OCI-LY1 (cell line): ENCODE measurements around the gene SUGCT.

Experiments used
- H2AFZ ChIP-seq: fragments of 200-600 bp; sonication (generic), shearing (Covaris generic); 2 replicates; pipeline ENCODE4 v1.6.0; 2014; ENCODE audit warnings: antibody characterized with exemption, mild to moderate bottlenecking, low read length
- H3F3A ChIP-seq: fragments of 200-600 bp; sonication (generic), shearing (Covaris generic); 2 replicates; pipeline ENCODE4 v1.6.0; 2014; ENCODE audit warnings: mild to moderate bottlenecking, antibody characterized with exemption, low read length, moderate library complexity; ENCODE audit not compliant: insufficient read depth
- H3K27ac ChIP-seq: fragments of 200-600 bp; sonication (generic); 2 replicates; pipeline ENCODE4 v1.5.1; 2014; ENCODE audit warnings: low read length, mixed run types, mild to moderate bottlenecking, low read depth; ENCODE audit not compliant: poor library complexity, severe bottlenecking
- H3K27me3 ChIP-seq: fragments of 200-600 bp; sonication (generic); 2 replicates; pipeline ENCODE4 v1.6.0; 2014; ENCODE audit warnings: antibody characterized with exemption, mild to moderate bottlenecking, low read length, moderate library complexity; ENCODE audit not compliant: insufficient read depth
- H3K36me3 ChIP-seq: fragments of 200-600 bp; sonication (generic); 2 replicates; pipeline ENCODE4 v1.6.1; 2014; ENCODE audit warnings: mild to moderate bottlenecking, antibody characterized with exemption, low read length, moderate library complexity, mixed read lengths; ENCODE audit not compliant: insufficient read depth
- H3K4me1 ChIP-seq: fragments of 200-600 bp; sonication (generic); 2 replicates; pipeline ENCODE4 v1.5.1; 2014; ENCODE audit warnings: mild to moderate bottlenecking, low read length, moderate library complexity; ENCODE audit not compliant: insufficient read depth, severe bottlenecking
- H3K4me2 ChIP-seq: fragments of 200-600 bp; sonication (generic), shearing (Covaris generic); 2 replicates; pipeline ENCODE4 v1.6.1; 2014; ENCODE audit warnings: low read length
- H3K4me3 ChIP-seq: fragments of 200-600 bp; sonication (generic); 2 replicates; pipeline ENCODE4 v1.5.1; 2014; ENCODE audit warnings: low read length, low read depth, mild to moderate bottlenecking, mixed read lengths; ENCODE audit not compliant: poor library complexity, severe bottlenecking
- H3K79me2 ChIP-seq: fragments of 200-600 bp; shearing (Covaris generic); 2 replicates; pipeline ENCODE4 v1.6.1; 2016; ENCODE audit warnings: mixed run types, low read length, mixed read lengths; ENCODE audit not compliant: insufficient read depth
- H3K9ac ChIP-seq: fragments of 200-600 bp; sonication (generic), shearing (Covaris generic); 2 replicates; pipeline ENCODE4 v1.6.1; 2014; ENCODE audit warnings: mild to moderate bottlenecking, low read length, mixed read lengths
- H3K9me2 ChIP-seq: fragments of 200-600 bp; sonication (generic), shearing (Covaris generic); 2 replicates; pipeline ENCODE4 v1.6.1; 2014; ENCODE audit warnings: low read depth, mild to moderate bottlenecking, low read length, mixed read lengths
- H3K9me3 ChIP-seq: fragments of 200-600 bp; shearing (Covaris generic); 2 replicates; pipeline ENCODE4 v1.6.1; 2014; ENCODE audit warnings: low read length, mixed read lengths
- H4K20me1 ChIP-seq: fragments of 200-600 bp; sonication (generic), shearing (Covaris generic); 2 replicates; pipeline ENCODE4 v1.6.0; 2016; ENCODE audit warnings: mild to moderate bottlenecking, low read length; ENCODE audit not compliant: insufficient read depth
- EZH2 ChIP-seq: fragments of 200-600 bp; sonication (generic), shearing (Covaris generic); IDR thresholded peaks from 2 replicates; pipeline ENCODE4 v1.8.0; 2017; ENCODE audit warnings: borderline replicate concordance, mixed run types, mild to moderate bottlenecking, antibody characterized with exemption, low read length, moderate library complexity, mixed read lengths
- TF ChIP-seq, protein P1 (sequence below): fragments of 200-600 bp; sonication (generic), shearing (Covaris generic); IDR thresholded peaks from 2 replicates; pipeline ENCODE4 v1.5.1; 2017; ENCODE audit warnings: mild to moderate bottlenecking, antibody characterized with exemption, low read length, moderate library complexity, mixed read lengths

Gene SUGCT

DNA sequence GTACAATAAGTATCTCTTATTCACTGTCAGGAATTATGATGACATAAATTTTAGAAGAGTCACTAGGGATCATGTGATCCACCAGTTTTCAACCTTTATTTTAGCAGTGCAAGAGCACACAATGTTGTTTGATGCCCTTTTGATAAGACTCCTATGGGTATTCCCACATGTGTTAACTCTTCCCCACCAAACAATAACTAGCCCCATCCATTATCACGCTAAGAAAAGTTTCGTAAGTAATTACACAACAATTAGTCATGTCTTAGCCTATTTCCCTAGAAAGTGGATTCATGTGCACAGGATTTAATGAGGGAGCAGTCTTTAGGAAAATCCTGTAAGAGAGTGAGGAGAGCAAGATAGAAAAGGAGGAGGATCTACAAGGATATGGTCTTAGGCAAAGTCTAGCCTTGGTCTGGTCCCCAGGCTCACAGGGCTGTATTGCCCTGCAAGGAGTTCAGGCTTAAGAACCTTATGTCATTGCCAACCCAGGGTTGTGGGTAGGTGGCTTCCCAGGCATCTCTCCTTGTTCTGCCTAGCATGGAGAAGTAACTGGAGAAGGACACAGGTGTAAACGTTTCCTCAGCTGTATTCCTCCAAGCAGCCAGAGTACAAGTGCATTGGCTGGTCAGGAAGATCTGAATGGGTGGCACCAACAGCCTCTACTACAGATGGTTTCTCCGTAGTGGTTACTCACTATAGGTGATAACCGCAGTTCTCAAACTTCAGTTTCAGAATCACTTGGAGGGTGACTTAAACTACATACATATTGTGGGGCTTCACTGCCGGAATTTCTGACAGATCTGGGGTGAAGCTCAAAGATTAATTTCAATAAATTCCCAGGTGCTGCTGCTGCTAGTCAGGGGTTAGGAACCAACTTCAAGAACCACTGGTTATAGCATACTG lies 574.5 kb downstream of the SUGCT start:
- no peaks in the 10 kb centered on the region for H3K79me2 ChIP-seq
- H3K27me3 ChIP-seq: no peaks in the 10 kb centered on the region
- H3K9me3 ChIP-seq: no peaks in the 10 kb centered on the region
- H3K4me3 ChIP-seq: no peak overlapping the region
- H3K4me2 ChIP-seq: no peak overlapping the region
- H3F3A ChIP-seq: no peaks in the 10 kb centered on the region
- H2AFZ ChIP-seq: no peak overlapping the region
- H3K9ac ChIP-seq: no peak overlapping the region
- H3K4me1 ChIP-seq: no peaks in the 10 kb centered on the region
- H3K9me2 ChIP-seq: no peaks in the 10 kb centered on the region
- H3K27ac ChIP-seq: no peak overlapping the region
- H3K36me3 ChIP-seq: no peaks in the 10 kb centered on the region
- no peak for TF ChIP-seq EZH2
- TF ChIP-seq, protein P1, sequence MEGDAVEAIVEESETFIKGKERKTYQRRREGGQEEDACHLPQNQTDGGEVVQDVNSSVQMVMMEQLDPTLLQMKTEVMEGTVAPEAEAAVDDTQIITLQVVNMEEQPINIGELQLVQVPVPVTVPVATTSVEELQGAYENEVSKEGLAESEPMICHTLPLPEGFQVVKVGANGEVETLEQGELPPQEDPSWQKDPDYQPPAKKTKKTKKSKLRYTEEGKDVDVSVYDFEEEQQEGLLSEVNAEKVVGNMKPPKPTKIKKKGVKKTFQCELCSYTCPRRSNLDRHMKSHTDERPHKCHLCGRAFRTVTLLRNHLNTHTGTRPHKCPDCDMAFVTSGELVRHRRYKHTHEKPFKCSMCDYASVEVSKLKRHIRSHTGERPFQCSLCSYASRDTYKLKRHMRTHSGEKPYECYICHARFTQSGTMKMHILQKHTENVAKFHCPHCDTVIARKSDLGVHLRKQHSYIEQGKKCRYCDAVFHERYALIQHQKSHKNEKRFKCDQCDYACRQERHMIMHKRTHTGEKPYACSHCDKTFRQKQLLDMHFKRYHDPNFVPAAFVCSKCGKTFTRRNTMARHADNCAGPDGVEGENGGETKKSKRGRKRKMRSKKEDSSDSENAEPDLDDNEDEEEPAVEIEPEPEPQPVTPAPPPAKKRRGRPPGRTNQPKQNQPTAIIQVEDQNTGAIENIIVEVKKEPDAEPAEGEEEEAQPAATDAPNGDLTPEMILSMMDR: no peak
- H4K20me1 ChIP-seq: no peaks in the 10 kb centered on the region

DNA sequence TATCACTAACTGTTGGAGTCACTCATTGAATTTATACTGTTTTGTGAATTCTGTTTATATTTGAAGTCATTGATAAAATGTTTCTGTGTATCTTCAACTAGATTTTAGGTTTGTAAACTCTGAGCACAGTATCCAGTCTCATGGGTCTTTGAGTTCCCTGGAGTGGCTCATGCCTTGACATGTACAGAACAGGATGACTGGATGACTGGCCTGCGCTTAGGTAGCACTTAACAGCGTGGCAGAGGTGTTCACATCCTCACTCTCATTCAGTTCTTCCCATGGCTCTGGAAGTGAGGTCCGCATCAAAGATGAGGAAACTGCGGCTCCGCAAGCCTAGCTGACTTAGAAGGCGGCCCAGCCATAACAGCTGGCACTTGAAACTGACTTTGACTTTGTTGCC lies 576.9 kb downstream of the SUGCT start:
- Histone ChIP-seq H3K9me3 (no peaks in the 10 kb centered on the region), H3F3A (no peaks in the 10 kb centered on the region), H4K20me1 (no peaks in the 10 kb centered on the region)

DNA sequence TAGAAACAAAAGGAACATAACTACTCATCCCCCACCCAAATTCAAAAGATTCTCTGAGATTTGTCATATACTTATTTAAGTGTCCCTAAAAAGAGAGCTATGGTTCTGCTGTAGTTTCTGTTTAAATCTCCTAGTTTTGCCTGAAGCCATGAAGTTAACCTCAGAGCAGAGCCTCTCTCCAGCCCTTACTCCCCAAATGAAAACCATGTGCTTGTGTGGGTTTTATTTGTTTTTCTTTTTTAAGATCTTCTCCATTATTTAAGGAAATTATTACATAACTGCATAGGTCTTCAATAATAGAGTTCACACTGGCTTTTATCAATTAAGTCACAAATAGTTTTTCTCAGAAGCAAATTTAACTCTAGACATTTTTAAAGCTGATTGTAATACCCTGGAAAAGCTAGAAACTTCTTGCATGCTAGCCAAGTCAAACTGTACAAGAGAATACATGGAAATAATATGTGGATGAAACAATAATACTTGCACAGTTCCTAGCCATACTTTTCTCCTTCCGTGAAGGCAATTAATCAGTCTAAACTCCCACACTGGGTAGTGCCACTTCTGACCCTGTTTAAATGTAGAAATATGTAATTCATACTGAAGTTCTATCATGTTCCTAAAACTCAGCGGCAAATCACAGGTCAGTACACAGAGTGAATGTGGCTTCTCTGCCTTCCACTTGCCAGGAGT lies 579.7 kb downstream of the SUGCT start:
- Histone ChIP-seq H3K4me1 (peaks cover 8% of the 10 kb centered on the region), H3K9me2 (no peaks in the 10 kb centered on the region), H3K4me2 (no peak overlapping the region), H3K27me3 (no peaks in the 10 kb centered on the region), H3K27ac (no peak overlapping the region), H3F3A (no peaks in the 10 kb centered on the region), H3K79me2 (no peaks in the 10 kb centered on the region), H3K4me3 (no peak overlapping the region), H2AFZ (no peak overlapping the region), H3K9ac (no peak overlapping the region), H3K9me3 (no peaks in the 10 kb centered on the region), H3K36me3 (no peaks in the 10 kb centered on the region), H4K20me1 (no peaks in the 10 kb centered on the region)
- TF ChIP-seq, protein P1: no peak
- TF ChIP-seq EZH2: no peak

More for the DNA sequence above, 576.9 kb downstream of the SUGCT start:
- Histone ChIP-seq H3K79me2 (no peaks in the 10 kb centered on the region), H3K27ac (no peak overlapping the region), H3K4me1 (no peaks in the 10 kb centered on the region), H3K9me2 (no peaks in the 10 kb centered on the region), H3K36me3 (no peaks in the 10 kb centered on the region), H3K9ac (no peak overlapping the region), H2AFZ (no peak overlapping the region), H3K27me3 (no peaks in the 10 kb centered on the region), H3K4me3 (no peak overlapping the region), H3K4me2 (no peak overlapping the region)
- no peak for TF ChIP-seq EZH2
- TF ChIP-seq, protein P1: no peak
